ENCODE measurements around the gene FREM3. TPM values are rescaled to one million over a fixed set of nuclear protein-coding genes. Genes with fewer than 3 reads are reported as not detected.
"Not testable (repeated sequence)": the region's sequence is repeated elsewhere in the genome, so short reads cannot be mapped to it uniquely, and the experiment has no call there.

Gene FREM3
- total and polyA plus RNA-seq, 2 donors from 2014 or later, result 0.06 TPM; not detected in 1

GRCh38 chr4:143742834-143743233 lies 42.4 kb upstream of the FREM3 start:
- Histone ChIP-seq H3K9ac (ENCODE audit: low read length in 3 of 3) (no peak overlapping the region), H3K4me1 (ENCODE audit: control insufficient read depth in 2 of 3, insufficient read depth in 2 of 3, low read depth in 1 of 3, low read length in 3 of 3) (no peaks in the 10 kb centered on the region), H3K27me3 (ENCODE audit: control insufficient read depth, insufficient read depth, low read length) (no peaks in the 10 kb centered on the region), H3K9me3 (ENCODE audit: control insufficient read depth in 2 of 3, insufficient read depth in 1 of 3, low read length in 3 of 3) (no peaks in the 10 kb centered on the region), H3K4me3 (ENCODE audit: low read length in 3 of 3) (no peak overlapping the region), H3K27ac (ENCODE audit: low read depth in 2 of 2, low read length in 2 of 2) (no peak overlapping the region), H3K36me3 (ENCODE audit: control insufficient read depth in 2 of 3, insufficient read depth in 3 of 3, low read length in 3 of 3) (no peaks in the 10 kb centered on the region)
- intact Hi-C loops (cut with DNase I), result no loop called here
- TF ChIP-seq CTCF (IDR thresholded peaks at IDR 0.05; ENCODE audit: borderline replicate concordance, extremely low read depth, insufficient read depth), result no peak
- DNase-seq (no peak), FAIRE-seq (no peak)

GRCh38 chr4:143736861-143737260 lies 36.4 kb upstream of the FREM3 start:
- Histone ChIP-seq H3K36me3 (ENCODE audit: control insufficient read depth in 2 of 3, insufficient read depth in 3 of 3, low read length in 3 of 3) (no peaks in the 10 kb centered on the region), H3K4me3 (ENCODE audit: low read length in 3 of 3) (no peak overlapping the region), H3K27me3 (ENCODE audit: control insufficient read depth, insufficient read depth, low read length) (no peaks in the 10 kb centered on the region), H3K9ac (ENCODE audit: low read length in 3 of 3) (no peak overlapping the region), H3K27ac (ENCODE audit: low read depth in 2 of 2, low read length in 2 of 2) (no peak overlapping the region), H3K4me1 (ENCODE audit: control insufficient read depth in 2 of 3, insufficient read depth in 2 of 3, low read depth in 1 of 3, low read length in 3 of 3) (no peaks in the 10 kb centered on the region), H3K9me3 (ENCODE audit: control insufficient read depth in 2 of 3, insufficient read depth in 1 of 3, low read length in 3 of 3) (no peaks in the 10 kb centered on the region)
- no peak for DNase-seq
- intact Hi-C loops (cut with DNase I), result no loop called here
- FAIRE-seq, result no peak
- no peak for TF ChIP-seq CTCF (IDR thresholded peaks at IDR 0.05; ENCODE audit: borderline replicate concordance, extremely low read depth, insufficient read depth)

- H3K4me1 ChIP-seq (ENCODE audit: control insufficient read depth in 2 of 3, insufficient read depth in 2 of 3, low read depth in 1 of 3, low read length in 3 of 3); DNase-seq; H3K27ac ChIP-seq (ENCODE audit: low read depth in 2 of 2, low read length in 2 of 2); H3K27me3 ChIP-seq (ENCODE audit: control insufficient read depth, insufficient read depth, low read length); H3K4me3 ChIP-seq (ENCODE audit: low read length in 3 of 3); H3K9me3 ChIP-seq (ENCODE audit: control insufficient read depth in 2 of 3, insufficient read depth in 1 of 3, low read length in 3 of 3); H3K9ac ChIP-seq (ENCODE audit: low read length in 3 of 3); FAIRE-seq; intact Hi-C loops (cut with DNase I); H3K36me3 ChIP-seq (ENCODE audit: control insufficient read depth in 2 of 3, insufficient read depth in 3 of 3, low read length in 3 of 3): not testable (repeated sequence)
Observed at GRCh38 chr4:143736061-143736460, 35.6 kb upstream of the FREM3 start.

- TF ChIP-seq CTCF (IDR thresholded peaks at IDR 0.05; ENCODE audit: borderline replicate concordance, extremely low read depth, insufficient read depth), result no peak
- Histone ChIP-seq H3K36me3 (ENCODE audit: control insufficient read depth in 2 of 3, insufficient read depth in 3 of 3, low read length in 3 of 3) (no peaks in the 10 kb centered on the region), H3K9me3 (ENCODE audit: control insufficient read depth in 2 of 3, insufficient read depth in 1 of 3, low read length in 3 of 3) (no peaks in the 10 kb centered on the region), H3K4me3 (ENCODE audit: low read length in 3 of 3) (no peak overlapping the region), H3K27me3 (ENCODE audit: control insufficient read depth, insufficient read depth, low read length) (no peaks in the 10 kb centered on the region), H3K4me1 (ENCODE audit: control insufficient read depth in 2 of 3, insufficient read depth in 2 of 3, low read depth in 1 of 3, low read length in 3 of 3) (no peaks in the 10 kb centered on the region), H3K9ac (ENCODE audit: low read length in 3 of 3) (no peak overlapping the region), H3K27ac (ENCODE audit: low read depth in 2 of 2, low read length in 2 of 2) (no peak overlapping the region)
- intact Hi-C loops (cut with DNase I), result no loop called here
- peak in 1 of 5 donors; percentile 5 for DNase-seq
- no peak for FAIRE-seq
Observed at GRCh38 chr4:143728166-143728565, 27.7 kb upstream of the FREM3 start.
